ENCODE data around the gene TMEM150A. TPM values are rescaled to one million over a fixed set of nuclear protein-coding genes. Genes with fewer than 3 reads are reported as not detected.
A peak's percentile ranks its signal among the peaks of the same experiment; 100 is the strongest.

The TMEM150A gene
- total and polyA plus RNA-seq, 10 donors = 9.4 to 18.8 (median 11.3) TPM

GRCh38 chr2:85588645-85589044 is 13.9 kb downstream of the TMEM150A start:
- TF ChIP-seq, protein P1, sequence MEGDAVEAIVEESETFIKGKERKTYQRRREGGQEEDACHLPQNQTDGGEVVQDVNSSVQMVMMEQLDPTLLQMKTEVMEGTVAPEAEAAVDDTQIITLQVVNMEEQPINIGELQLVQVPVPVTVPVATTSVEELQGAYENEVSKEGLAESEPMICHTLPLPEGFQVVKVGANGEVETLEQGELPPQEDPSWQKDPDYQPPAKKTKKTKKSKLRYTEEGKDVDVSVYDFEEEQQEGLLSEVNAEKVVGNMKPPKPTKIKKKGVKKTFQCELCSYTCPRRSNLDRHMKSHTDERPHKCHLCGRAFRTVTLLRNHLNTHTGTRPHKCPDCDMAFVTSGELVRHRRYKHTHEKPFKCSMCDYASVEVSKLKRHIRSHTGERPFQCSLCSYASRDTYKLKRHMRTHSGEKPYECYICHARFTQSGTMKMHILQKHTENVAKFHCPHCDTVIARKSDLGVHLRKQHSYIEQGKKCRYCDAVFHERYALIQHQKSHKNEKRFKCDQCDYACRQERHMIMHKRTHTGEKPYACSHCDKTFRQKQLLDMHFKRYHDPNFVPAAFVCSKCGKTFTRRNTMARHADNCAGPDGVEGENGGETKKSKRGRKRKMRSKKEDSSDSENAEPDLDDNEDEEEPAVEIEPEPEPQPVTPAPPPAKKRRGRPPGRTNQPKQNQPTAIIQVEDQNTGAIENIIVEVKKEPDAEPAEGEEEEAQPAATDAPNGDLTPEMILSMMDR (IDR thresholded peaks at IDR 0.05 in 8 of 11, conservative IDR thresholded peaks at IDR 0.05 in 3 of 11) = no peak
- TF ChIP-seq POLR2A (IDR thresholded peaks at IDR 0.05) = no peak
- no peak for TF ChIP-seq POLR2AphosphoS5 (IDR thresholded peaks at IDR 0.05)
- intact Hi-C loops (cut with DNase I; ENCODE audit: low total_unique reads) = no loop called here
- Histone ChIP-seq H3K9me3 (no peaks in the 10 kb centered on the region), H3K27me3 (replicated peaks in 1 of 7) (no peaks in the 10 kb centered on the region), H3K4me3 (no peak overlapping the region), H3K27ac (peak overlapping the region in 7 of 8 donors; percentile 15 to 93 (median 86)), H3K4me1 (peaks cover 48 to 99% (median 77%) of the 10 kb centered on the region in 6 donors), H3K36me3 (peaks cover 0 to 12% (median 0%) of the 10 kb centered on the region in 6 donors)
- 62 to 80% (median 74%) methylated on average over 4 of the region's 4 CpGs for WGBS, 5 donors
- no peak for DNase-seq

DNA sequence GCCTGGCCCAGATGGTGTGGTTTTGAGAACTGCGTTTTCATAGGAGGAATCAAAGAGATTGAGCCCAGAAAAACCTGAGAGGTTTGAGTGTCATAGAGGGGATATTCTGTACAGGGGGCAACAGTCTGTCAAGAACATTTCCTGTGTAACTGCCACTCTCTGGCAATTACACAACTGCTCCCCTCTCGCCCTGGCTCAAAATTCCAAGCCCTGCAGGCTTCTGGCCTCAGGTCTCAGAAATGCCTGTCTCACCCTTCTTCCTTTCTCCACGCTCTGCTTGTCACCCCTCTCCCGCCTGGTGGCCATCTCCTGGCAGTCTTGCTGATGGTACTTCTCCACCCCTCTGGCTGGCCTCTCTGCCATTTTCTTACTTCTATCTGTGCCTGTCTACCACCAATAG is 14.3 kb downstream of the TMEM150A start:
- H3K27ac ChIP-seq = peak overlapping the region in 7 of 8 donors; percentile 15 to 93 (median 86)
- peaks cover 50 to 99% (median 81%) of the 10 kb centered on the region in 6 donors for H3K4me1 ChIP-seq
- TF ChIP-seq POLR2AphosphoS5 (IDR thresholded peaks at IDR 0.05) = no peak
- TF ChIP-seq, protein P1 (IDR thresholded peaks at IDR 0.05 in 8 of 11, conservative IDR thresholded peaks at IDR 0.05 in 3 of 11) = no peak
- no peak for TF ChIP-seq POLR2A (IDR thresholded peaks at IDR 0.05)
- no peak overlapping the region for H3K4me3 ChIP-seq
- H3K9me3 ChIP-seq = no peaks in the 10 kb centered on the region
- 39 to 64% (median 53%) methylated on average over 4 of the region's 4 CpGs for WGBS, 5 donors
- H3K36me3 ChIP-seq = peaks cover 0 to 10% (median 0%) of the 10 kb centered on the region in 6 donors
- H3K27me3 ChIP-seq (replicated peaks in 1 of 7) = no peaks in the 10 kb centered on the region
- no peak for DNase-seq
- intact Hi-C loops (cut with DNase I; ENCODE audit: low total_unique reads) = no loop called here

DNA sequence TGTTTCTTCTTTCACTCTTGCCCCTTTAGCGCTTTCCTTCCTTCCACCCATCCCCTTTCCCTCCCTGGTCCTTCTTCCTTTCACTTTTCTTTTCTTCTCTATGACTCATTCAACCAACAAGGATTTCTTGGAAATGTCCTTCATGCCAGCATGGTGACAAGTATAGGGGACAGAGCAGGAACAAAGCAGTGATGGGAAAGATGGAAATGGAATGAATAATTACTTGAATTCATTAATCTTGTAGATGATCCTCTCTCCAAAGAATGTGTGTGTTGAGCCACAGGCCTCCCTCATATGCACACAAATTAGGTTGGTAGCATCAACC is 16.8 kb downstream of the TMEM150A start:
- no peak for DNase-seq
- Histone ChIP-seq H3K4me3 (peak overlapping the region in 5 of 8 donors; percentile 55 to 77 (median 61)), H3K9me3 (no peaks in the 10 kb centered on the region), H3K4me1 (peaks cover 45 to 100% (median 83%) of the 10 kb centered on the region in 6 donors), H3K27ac (peak overlapping the region; percentile 83 to 93 (median 88)), H3K27me3 (replicated peaks in 1 of 7) (no peaks in the 10 kb centered on the region), H3K36me3 (peaks cover 0 to 25% (median 5%) of the 10 kb centered on the region in 6 donors)
- intact Hi-C loops (cut with DNase I; ENCODE audit: low total_unique reads) = no loop called here
- TF ChIP-seq POLR2AphosphoS5 (IDR thresholded peaks at IDR 0.05) (no peak), POLR2A (IDR thresholded peaks at IDR 0.05) (no peak)
- TF ChIP-seq, protein P1 (IDR thresholded peaks at IDR 0.05 in 8 of 11, conservative IDR thresholded peaks at IDR 0.05 in 3 of 11) = no peak
- WGBS, 5 donors = 33 to 64% (median 41%) methylated on average over 1 of the region's 1 CpG

DNA sequence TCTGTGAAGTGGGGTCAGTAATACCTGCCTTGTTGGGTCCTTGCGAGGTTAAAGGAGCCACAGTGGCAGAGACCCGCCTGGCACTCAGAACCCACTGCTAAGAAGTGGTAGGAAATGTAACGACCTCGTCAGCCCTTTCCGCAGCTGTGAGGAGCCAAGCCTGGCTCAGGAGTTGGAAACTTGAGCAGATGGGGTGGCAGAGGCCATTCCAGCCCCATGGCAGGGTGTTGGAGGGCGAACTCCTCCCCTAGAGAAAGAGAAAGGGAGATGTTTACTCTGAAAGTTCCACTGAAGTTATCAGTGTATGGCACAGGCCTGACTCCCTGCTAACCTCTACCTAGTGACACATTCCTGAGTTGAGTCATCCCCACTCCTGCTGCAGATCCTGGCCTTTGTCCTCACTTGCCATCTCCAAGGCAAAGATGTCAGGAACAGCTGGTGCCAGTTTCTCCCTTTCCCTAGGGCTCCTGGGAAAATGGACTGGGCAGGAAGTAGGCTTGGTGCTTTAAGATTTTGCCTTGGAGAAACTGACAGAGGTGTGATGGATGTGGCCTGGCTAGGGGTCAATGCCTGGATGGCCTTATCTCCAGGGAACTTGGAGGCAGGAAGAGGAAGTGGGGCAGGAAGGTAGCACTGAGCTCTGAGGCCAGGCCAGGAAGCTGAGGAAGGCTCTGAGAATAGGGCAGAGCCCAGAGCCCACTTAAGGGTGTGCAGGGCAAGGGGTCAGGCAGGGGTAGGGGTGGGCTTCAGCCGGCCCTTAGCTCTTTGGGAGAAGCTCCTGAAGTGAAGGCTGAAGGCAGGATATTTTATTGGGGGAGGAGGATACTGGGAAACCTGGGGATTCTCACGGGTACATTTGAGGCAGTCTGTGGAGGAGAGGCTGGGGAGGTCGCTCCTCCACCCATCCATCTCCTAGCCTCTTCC is 17.4 kb downstream of the TMEM150A start:
- Histone ChIP-seq H3K36me3 (peaks cover 0 to 29% (median 5%) of the 10 kb centered on the region in 6 donors), H3K27me3 (replicated peaks in 1 of 7) (peaks cover 0 to 3% (median 0%) of the 10 kb centered on the region in 7 donors), H3K4me1 (peaks cover 40 to 100% (median 81%) of the 10 kb centered on the region in 6 donors), H3K27ac (peak overlapping the region; percentile 83 to 93 (median 88)), H3K4me3 (peak overlapping the region; percentile 39 to 77 (median 58)), H3K9me3 (no peaks in the 10 kb centered on the region)
- WGBS, 5 donors = 10 to 37% (median 11%) methylated on average over 8 to 9 of the region's 9 CpGs
- intact Hi-C loops (cut with DNase I; ENCODE audit: low total_unique reads) = no loop called here
- DNase-seq = no peak
- TF ChIP-seq, protein P1 (IDR thresholded peaks at IDR 0.05 in 8 of 11, conservative IDR thresholded peaks at IDR 0.05 in 3 of 11) = no peak
- TF ChIP-seq POLR2AphosphoS5 (IDR thresholded peaks at IDR 0.05) = peak in 2 of 3 donors; percentile 55 to 74

All from spleen (tissue), 11 donors.